HepG2 (cell line): ENCODE results near the gene THAP3.

ENCODE experiments used
- MAFG ChIP-seq: sonication (generic); formaldehyde crosslinking; IDR thresholded peaks from 2 replicates; pipeline ENCODE4 v1.5.1; 2020; ENCODE audit warnings: mild to moderate bottlenecking, missing genetic modification reagents
- MNT ChIP-seq: fragments of 450-650 bp; IDR thresholded peaks from 2 replicates; pipeline ENCODE4 v1.6.1; 2016
- PAX8 ChIP-seq: sonication (generic); formaldehyde crosslinking; IDR thresholded peaks from 2 replicates; pipeline ENCODE4 v1.8.0; 2022; ENCODE audit warnings: mild to moderate bottlenecking, missing genetic modification reagents, borderline replicate concordance
- SALL1 ChIP-seq: sonication (generic); formaldehyde crosslinking; IDR thresholded peaks from 2 replicates; pipeline ENCODE4 v1.8.0; 2022; ENCODE audit warnings: mild to moderate bottlenecking, missing genetic modification reagents
- TRIM24 ChIP-seq: sonication (generic); formaldehyde crosslinking; IDR thresholded peaks from 2 replicates; pipeline ENCODE4 v1.8.0; 2022; ENCODE audit warnings: mild to moderate bottlenecking, missing genetic modification reagents
- ZNF232 ChIP-seq: sonication (generic); formaldehyde crosslinking; IDR thresholded peaks from 2 replicates; pipeline ENCODE4 v1.4.0; 2020; ENCODE audit warnings: missing genetic modification reagents, borderline replicate concordance
- ZNF589 ChIP-seq: sonication (generic); formaldehyde crosslinking; conservative IDR thresholded peaks from 2 replicates; pipeline ENCODE4 v1.8.0; 2022; ENCODE audit warnings: mild to moderate bottlenecking, moderate library complexity, missing genetic modification reagents
- ZNF720 ChIP-seq: sonication (generic); formaldehyde crosslinking; IDR thresholded peaks from 2 replicates; pipeline ENCODE4 v1.4.0; 2020; ENCODE audit warnings: missing genetic modification reagents

GRCh38 chr1:6668503-6668902 is 43.8 kb downstream of the THAP3 start:
- TF ChIP-seq SALL1 (no peak), ZNF589 (no peak), PAX8 (no peak), MNT (no peak), ZNF720 (CRISPR knock-in tag) (no peak), TRIM24 (CRISPR knock-in tag) (no peak), ZNF232 (CRISPR knock-in tag) (no peak), MAFG (CRISPR knock-in tag) (no peak)
